NCI-H1105 (cell line): ENCODE results near the gene WWC1.

Experiments
- DNase-seq: peaks from one replicate; lab custom pipeline; 2025; lab: John Stamatoyannopoulos, UW

Gene WWC1

GRCh38 chr5:168364750-168365550 lies 73.5 kb downstream of the WWC1 start:
- DNase-seq = no peak

DNA sequence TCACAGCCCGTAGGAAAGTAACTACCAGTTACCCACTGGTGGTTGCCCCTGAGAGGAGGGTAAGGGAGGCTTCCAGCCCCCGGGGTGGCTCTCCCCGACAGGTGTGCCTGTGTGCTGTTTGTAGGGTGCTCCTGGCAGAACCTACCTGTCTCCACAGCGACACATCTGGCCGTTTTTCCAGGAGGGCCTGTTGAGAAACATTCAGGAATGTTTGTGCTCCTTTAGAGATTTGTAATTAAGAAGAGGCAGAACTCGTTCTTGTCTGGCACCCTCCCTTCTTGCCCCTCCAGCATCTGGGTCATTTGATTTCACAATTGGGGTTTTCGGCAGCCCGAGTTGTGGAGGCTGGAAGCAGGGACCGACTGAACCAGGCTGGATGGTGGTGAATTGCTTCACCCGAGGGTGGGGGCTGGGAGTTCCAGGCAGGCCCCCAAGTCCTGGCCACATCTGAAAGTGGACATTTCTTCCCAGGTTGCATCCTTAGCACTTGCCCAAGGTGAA lies 74.2 kb downstream of the WWC1 start:
- DNase-seq = no peak

DNA sequence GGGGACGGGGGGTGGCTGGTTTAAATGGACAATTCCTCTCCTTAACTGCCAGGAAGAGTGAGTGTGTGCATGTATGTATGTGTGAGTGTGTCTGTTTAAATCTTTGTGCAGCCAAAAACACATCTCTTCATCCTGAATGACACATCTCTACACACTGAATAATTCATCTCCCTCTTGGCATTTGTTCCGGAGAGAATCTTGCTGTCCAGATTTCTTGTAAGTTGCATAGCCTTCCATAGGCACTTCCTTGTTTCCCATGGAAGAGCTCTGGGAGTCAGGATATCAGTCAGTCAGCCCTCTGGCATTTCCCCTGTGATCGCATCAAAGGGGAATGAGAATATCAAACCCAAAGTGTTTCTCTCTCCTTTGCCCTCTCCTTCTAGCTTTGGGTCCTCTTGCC lies 74.7 kb downstream of the WWC1 start:
- no peak for DNase-seq

- no peak for DNase-seq
Measured at GRCh38 chr5:168368854-168369253, 77.4 kb downstream of the WWC1 start.

GRCh38 chr5:168370831-168371230 lies 79.4 kb downstream of the WWC1 start:
- no peak for DNase-seq

DNA sequence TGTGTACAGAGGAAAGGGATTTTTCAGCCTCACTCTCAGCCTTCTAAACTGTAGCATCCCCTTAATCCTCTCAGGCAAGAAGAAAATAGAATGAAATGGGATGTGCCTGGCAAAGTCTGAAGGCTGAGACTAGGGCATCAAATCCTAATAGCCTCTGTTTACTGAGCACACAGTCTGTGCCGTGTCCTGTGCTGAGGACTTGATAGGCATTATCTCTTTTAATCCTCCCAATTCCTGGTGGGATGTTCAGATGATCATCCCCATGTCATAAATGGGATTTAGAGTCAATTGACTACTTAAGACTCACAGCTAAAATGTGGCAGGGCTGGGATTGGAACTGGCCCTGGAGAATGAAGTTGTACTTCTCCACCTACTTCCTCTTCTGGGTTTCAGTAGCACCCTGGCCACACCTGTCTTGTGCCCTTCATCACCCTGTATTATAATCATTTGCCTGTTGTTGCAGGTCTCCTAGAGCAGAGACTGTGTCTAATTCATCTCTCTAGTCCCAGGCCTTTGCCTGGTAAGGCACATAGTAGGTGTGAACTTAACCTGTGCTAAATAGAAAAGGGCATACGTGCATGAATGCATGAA lies 81.0 kb downstream of the WWC1 start:
- DNase-seq = no peak

DNA sequence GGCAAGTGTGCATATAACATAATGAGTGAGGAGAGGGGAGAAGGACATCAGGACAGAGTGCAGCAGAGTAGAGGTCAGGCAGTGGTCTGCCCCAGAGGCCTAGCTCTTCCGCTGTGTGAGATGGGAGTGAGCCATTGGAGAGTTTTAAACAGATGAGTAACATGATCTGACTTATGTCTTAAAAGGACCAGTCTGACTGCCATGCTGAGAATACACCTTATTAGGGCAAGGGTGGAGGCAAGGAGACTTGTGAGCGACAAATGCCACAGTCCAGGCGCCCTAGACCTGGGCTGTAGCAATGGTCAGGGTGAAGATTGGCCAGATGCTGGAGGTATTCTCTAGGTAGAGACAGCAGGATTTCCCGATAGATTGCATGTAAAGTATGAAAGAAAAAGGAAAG lies 83.1 kb downstream of the WWC1 start:
- no peak for DNase-seq

DNA sequence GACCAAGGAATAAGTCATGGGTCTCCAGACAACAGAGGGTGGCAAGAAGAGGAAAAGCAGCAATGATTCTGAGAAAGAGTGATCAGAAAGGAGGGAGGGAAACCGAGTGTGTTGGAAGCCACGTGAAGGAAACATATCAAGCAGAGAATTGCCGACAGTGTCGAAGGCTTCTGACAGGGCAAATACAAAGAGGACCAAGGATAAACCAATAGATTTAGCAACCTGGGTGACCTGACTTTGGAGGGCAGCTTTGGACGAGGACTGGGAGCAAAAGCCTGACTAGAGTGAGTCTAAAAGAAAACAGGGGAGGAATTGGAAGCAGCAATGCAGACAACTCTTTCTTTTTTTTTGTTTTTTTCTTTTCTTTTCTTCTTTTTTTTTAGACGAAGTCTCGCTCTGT lies 83.8 kb downstream of the WWC1 start:
- DNase-seq = no peak

DNA sequence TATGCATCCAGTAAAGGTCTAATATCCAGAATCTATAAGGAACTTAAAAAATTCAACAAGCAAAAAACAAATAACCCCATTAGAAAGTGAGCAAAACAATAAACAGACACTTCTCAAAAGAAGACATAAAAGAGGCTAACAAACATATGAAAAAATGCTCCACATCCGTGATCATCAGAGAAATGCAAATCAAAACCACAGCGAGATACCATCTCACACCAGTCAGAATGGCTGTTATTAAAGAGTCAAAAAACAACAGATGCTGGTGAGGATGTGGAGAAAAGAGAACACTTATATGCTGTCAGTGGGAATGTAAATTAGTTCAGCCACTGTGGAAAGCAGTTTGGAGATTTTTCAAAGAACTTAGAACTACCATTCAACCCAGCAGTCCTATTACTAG lies 86.1 kb downstream of the WWC1 start:
- no peak for DNase-seq

- DNase-seq = no peak
Measured at GRCh38 chr5:168378741-168379140, 87.3 kb downstream of the WWC1 start.

GRCh38 chr5:168382421-168382820 lies 91.0 kb downstream of the WWC1 start:
- no peak for DNase-seq

GRCh38 chr5:168390491-168390890 lies 99.0 kb downstream of the WWC1 start:
- no peak for DNase-seq

GRCh38 chr5:168393773-168394172 lies 102.3 kb downstream of the WWC1 start:
- DNase-seq = no peak

GRCh38 chr5:168400429-168401220 lies 109.2 kb downstream of the WWC1 start:
- no peak for DNase-seq

DNA sequence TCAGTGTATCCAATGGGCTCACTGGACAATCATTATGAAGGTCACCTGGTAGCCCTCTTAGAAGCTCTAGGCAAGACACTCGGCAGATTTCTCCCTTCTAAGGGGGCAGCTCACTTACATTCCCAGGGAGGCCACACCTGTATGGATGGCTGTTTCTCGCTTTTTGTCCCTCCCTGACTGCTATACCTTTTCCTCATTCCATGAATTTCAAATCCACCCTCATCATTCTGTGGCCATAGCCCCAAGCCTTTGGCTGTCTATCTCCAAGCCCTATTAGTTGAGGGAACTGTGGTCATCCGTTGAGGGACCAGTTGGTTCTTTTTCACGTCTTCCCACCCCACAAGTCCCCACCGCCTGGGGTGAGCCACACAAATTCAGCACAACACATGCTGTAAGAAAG lies 109.8 kb downstream of the WWC1 start:
- no peak for DNase-seq

DNA sequence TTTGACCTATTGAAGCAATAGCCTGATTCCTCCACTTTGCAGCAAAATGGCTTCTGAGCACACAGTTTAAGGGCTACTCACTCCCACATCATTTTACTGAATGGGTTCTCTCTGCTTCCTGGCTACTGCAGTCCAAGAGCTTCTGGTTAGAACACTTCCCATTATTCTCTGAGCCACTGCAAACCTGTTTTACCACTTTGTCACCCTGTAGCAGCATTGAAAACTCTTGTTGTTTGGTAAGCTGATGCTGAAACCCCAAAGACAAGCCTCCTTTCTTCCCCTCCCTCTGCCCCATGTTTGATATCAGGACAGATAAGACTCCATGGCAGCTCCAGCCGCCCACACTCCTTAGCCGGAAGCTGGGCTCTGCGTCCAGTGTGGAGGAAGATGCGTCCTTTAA lies 110.4 kb downstream of the WWC1 start:
- DNase-seq = no peak

DNA sequence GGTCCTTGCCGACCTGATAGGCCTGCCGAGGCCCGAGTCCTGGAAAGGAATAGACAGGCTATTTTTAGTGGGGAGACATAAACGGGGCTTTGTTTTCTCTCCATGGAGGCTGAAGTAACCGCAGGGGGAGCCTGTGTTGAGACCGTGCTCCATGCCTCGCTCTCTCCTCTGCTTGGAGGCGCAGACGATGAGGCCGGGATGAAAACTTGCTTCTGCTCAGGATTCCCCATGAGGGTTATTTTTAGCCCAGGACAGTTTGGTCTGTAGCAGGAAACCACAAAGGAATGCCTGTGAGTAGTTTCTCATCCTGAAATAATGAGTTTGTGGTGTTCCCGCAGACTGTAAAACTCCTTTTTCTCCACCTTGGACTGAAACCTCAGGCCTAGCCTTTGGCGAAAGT lies 112.9 kb downstream of the WWC1 start:
- DNase-seq = no peak

GRCh38 chr5:168407211-168407610 lies 115.8 kb downstream of the WWC1 start:
- DNase-seq = no peak

DNA sequence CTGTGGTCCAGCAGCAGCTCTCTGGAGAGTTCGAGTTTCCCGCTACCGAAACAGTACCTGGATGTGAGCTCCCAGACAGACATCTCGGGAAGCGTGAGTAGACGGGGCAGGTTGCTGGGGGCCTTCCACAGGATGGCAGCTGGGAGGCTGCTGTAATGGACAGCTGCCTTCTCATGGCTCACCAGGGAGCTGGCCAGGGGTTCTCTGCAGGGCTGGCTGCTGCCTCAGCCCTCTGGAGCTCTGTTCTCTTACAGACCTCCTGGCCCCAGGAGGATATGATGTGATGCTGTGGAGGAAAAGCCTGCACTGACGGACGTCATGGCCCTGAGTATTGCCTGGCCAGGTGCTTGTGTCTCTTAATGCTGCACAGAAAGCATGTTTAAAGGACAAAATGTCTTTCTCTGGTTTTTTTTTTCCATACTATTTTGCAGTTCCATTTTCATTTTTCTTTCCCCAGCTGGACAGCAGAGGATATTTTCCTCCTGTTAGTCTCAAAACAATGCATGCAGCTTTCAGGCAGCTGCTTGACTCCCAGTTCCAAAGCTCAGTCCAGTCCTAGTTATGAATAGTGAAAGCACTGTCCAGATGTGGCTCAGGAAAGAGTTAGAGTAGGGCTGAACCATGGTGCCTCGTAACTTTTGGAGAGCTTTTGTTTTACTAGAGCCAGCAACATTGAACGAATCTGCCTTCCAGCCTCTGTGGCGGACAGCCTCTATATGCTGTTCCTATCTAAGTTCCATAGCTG lies 117.3 kb downstream of the WWC1 start:
- DNase-seq = no peak

DNA sequence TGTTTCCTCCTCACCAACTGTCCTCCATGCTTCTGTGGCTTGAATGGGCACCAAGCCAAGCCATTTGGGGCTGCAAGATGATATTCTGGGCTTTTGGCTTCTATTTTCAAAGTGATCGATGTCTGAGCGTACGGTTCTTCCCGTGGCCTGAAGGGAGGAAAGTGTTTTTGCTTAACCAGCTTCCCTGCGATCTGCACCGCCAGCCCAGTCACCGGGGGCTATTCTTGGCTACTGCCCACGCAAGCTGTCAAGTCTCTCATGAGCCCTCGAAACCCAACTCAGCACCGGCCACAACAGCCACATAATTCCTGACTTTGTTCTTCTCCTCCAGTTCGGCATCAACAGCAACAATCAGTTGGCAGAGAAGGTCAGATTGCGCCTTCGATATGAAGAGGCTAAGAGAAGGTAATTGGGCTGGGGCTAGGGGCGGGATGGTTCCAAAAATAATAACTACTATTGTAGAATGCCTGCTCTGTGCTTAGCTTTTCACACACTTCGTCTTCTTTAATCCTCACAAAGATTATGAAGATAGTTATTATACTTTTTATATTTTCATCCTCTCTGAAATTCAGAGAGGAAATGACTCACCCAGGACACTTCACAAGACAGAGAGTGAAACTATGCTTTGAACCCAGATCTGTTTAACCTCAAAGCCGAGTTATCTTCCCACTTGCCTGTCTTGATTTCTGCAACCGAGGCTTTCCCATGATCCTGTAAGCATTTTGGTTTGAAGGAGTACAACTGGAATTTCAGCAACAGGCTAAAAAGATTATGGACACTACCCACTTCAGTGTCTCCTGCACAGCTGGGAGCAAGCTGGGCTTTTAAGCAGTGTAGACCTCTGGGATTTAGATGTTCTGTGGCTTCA lies 118.4 kb downstream of the WWC1 start:
- no peak for DNase-seq

GRCh38 chr5:168411871-168412270 lies 120.4 kb downstream of the WWC1 start:
- no peak for DNase-seq
